Astrocyte (in vitro differentiated cells and primary cell): ENCODE measurements around the gene SLC25A3. TPM values are rescaled to one million over a fixed set of nuclear protein-coding genes. Genes with fewer than 3 reads are reported as not detected.

Experiments
- DNase-seq: peaks from one replicate; pipeline ENCODE4 v3.0.0-alpha.2; 2010; ENCODE audit warnings: low read depth
- FAIRE-seq: peaks from 2 replicates; lab custom pipeline; 2011; peaks lifted over from hg19 to GRCh38; lab: Jason Lieb, UNC
- H2AFZ ChIP-seq: 2 replicates; pipeline ENCODE4 v1.6.0; 2012; ENCODE audit warnings: low read depth, low read length, inconsistent platforms
- H3K27ac ChIP-seq: 2 replicates; pipeline ENCODE4 v1.5.1; 2011; ENCODE audit warnings: low read depth, low read length, inconsistent platforms
- H3K27me3 ChIP-seq: 2 replicates; pipeline ENCODE4 v1.6.0; 2011; ENCODE audit warnings: low read length, inconsistent platforms; ENCODE audit not compliant: insufficient read depth
- H3K36me3 ChIP-seq: 2 replicates; pipeline ENCODE4 v1.5.1; 2011; ENCODE audit warnings: low read length, inconsistent platforms; ENCODE audit not compliant: insufficient read depth
- H3K4me1 ChIP-seq: 2 replicates; pipeline ENCODE4 v1.5.1; 2011; ENCODE audit warnings: low read length, inconsistent platforms; ENCODE audit not compliant: insufficient read depth
- H3K4me2 ChIP-seq: 2 replicates; pipeline ENCODE4 v1.6.0; 2012; ENCODE audit warnings: low read length, inconsistent platforms
- H3K4me3 ChIP-seq: 2 replicates; pipeline ENCODE4 v1.5.1; 2011; ENCODE audit warnings: low read depth, mild to moderate bottlenecking, low read length, inconsistent platforms; ENCODE audit not compliant: insufficient read depth
- H3K79me2 ChIP-seq: 2 replicates; pipeline ENCODE4 v1.6.0; 2012; ENCODE audit warnings: mild to moderate bottlenecking, low read length, inconsistent platforms; ENCODE audit not compliant: insufficient read depth
- H3K9ac ChIP-seq: 2 replicates; pipeline ENCODE4 v1.6.0; 2012; ENCODE audit warnings: mild to moderate bottlenecking, low read length, inconsistent platforms
- H3K9me3 ChIP-seq: 2 replicates; pipeline ENCODE4 v1.5.1; 2012; ENCODE audit warnings: low read depth, mild to moderate bottlenecking, low read length, inconsistent platforms; ENCODE audit not compliant: insufficient read depth
- H4K20me1 ChIP-seq: 2 replicates; pipeline ENCODE4 v1.6.0; 2012; ENCODE audit warnings: low read length, inconsistent platforms; ENCODE audit not compliant: insufficient read depth
- H3K27ac Mint-ChIP-seq: one replicate; pipeline ENCODE4 v1.8.0; 2021; ENCODE audit warnings: mild to moderate bottlenecking, mixed read lengths; ENCODE audit not compliant: unreplicated experiment
- H3K27me3 Mint-ChIP-seq: one replicate; pipeline ENCODE4 v1.8.0; 2021; ENCODE audit warnings: low read depth, mixed read lengths; ENCODE audit not compliant: unreplicated experiment
- H3K36me3 Mint-ChIP-seq: one replicate; pipeline ENCODE4 v1.8.0; 2021; ENCODE audit warnings: low read depth, mixed read lengths; ENCODE audit not compliant: unreplicated experiment
- H3K4me1 Mint-ChIP-seq: one replicate; pipeline ENCODE4 v1.8.0; 2021; ENCODE audit warnings: low read depth, mixed read lengths; ENCODE audit not compliant: unreplicated experiment
- H3K4me3 Mint-ChIP-seq: one replicate; pipeline ENCODE4 v1.8.0; 2021; ENCODE audit warnings: mild to moderate bottlenecking, moderate library complexity, mixed read lengths; ENCODE audit not compliant: unreplicated experiment
- H3K9me3 Mint-ChIP-seq: one replicate; pipeline ENCODE4 v1.8.0; 2021; ENCODE audit warnings: mild to moderate bottlenecking, mixed read lengths; ENCODE audit not compliant: unreplicated experiment
- EZH2 ChIP-seq: IDR thresholded peaks from 2 replicates; pipeline ENCODE4 v1.6.1; 2012; ENCODE audit warnings: mild to moderate bottlenecking, low read length, inconsistent platforms; ENCODE audit not compliant: insufficient read depth
- total RNA-seq: library from RNA; stranded (reverse); gene quantifications from 2 replicates; pipeline ENCODE4 v1.2.1, GENCODE V29; 2021
- TF ChIP-seq, protein P1 (sequence below): IDR thresholded peaks from 2 replicates; pipeline ENCODE4 v1.5.1; 2011; ENCODE audit warnings: low read depth, mild to moderate bottlenecking, inconsistent platforms, low read length, moderate library complexity; ENCODE audit not compliant: insufficient read depth

Gene SLC25A3
- total RNA-seq, 1 donor from 2014 or later = 660 TPM

DNA sequence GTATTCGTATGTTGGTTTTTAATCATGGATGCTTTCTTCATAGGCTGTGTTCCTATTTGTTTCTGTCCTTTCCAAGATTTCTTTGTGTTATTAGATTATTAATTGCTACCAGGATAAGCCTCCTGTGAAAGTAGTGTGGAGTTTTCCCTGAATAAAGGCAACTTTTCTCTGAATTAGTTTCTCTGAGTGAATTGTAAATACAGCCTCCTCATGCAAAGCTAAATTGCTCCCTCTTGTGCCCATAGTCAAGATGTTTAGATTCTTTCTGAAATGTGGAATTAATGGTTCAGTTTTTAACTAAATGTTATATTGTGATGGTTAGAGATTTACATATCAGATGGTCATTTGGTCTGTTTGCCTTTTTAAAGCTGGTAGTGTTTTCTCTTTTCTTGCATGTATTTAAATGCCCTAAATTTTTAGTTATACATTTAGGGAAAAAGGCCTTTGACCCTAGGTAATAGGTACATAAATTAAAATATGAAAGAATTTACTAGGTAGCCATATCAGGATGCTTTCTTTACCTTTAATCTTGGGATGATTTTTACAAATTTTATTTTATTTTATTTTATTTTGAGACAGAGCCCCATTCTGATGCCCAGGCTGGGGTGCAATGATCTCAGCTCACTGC, 60.5 kb downstream of the SLC25A3 start:
- no peak for TF ChIP-seq EZH2
- TF ChIP-seq, protein P1, sequence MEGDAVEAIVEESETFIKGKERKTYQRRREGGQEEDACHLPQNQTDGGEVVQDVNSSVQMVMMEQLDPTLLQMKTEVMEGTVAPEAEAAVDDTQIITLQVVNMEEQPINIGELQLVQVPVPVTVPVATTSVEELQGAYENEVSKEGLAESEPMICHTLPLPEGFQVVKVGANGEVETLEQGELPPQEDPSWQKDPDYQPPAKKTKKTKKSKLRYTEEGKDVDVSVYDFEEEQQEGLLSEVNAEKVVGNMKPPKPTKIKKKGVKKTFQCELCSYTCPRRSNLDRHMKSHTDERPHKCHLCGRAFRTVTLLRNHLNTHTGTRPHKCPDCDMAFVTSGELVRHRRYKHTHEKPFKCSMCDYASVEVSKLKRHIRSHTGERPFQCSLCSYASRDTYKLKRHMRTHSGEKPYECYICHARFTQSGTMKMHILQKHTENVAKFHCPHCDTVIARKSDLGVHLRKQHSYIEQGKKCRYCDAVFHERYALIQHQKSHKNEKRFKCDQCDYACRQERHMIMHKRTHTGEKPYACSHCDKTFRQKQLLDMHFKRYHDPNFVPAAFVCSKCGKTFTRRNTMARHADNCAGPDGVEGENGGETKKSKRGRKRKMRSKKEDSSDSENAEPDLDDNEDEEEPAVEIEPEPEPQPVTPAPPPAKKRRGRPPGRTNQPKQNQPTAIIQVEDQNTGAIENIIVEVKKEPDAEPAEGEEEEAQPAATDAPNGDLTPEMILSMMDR = peak; percentile 59
- H3K36me3 ChIP-seq = peaks cover 20% of the 10 kb centered on the region
- no peaks in the 10 kb centered on the region for H4K20me1 ChIP-seq
- H3K4me3 Mint-ChIP-seq = peak overlapping the region; percentile 24
- no peaks in the 10 kb centered on the region for H3K27me3 ChIP-seq
- H3K9me3 ChIP-seq = no peaks in the 10 kb centered on the region
- H3K9me3 Mint-ChIP-seq = no peaks in the 10 kb centered on the region
- no peak overlapping the region for H3K27ac Mint-ChIP-seq
- DNase-seq (peak; percentile 31), FAIRE-seq (peak; percentile 26)
- H3K4me1 Mint-ChIP-seq = peaks cover 8% of the 10 kb centered on the region
- no peak overlapping the region for H3K4me2 ChIP-seq
- no peak overlapping the region for H3K4me3 ChIP-seq
- no peak overlapping the region for H3K9ac ChIP-seq
- H3K36me3 Mint-ChIP-seq = peaks cover 14% of the 10 kb centered on the region
- H3K79me2 ChIP-seq = peaks cover 14% of the 10 kb centered on the region
- no peaks in the 10 kb centered on the region for H3K27me3 Mint-ChIP-seq
- H2AFZ ChIP-seq = no peak overlapping the region
- no peak overlapping the region for H3K27ac ChIP-seq
- H3K4me1 ChIP-seq = no peaks in the 10 kb centered on the region

Other genes with a start within 250 kb of the SLC25A3 start
- 29.7 and 39.2 TPM in 2 replicates for gene TMPO, start 78.1 kb upstream of the SLC25A3 start, total RNA-seq
- 126 and 130 TPM in 2 replicates for gene IKBIP, start 51.1 kb downstream of the SLC25A3 start, total RNA-seq
- gene APAF1, start 51.6 kb downstream of the SLC25A3 start, total RNA-seq = 38.3 and 49.2 TPM in 2 replicates